Measurements from ENCODE around the gene ZGRF1.

- no peak for TF ChIP-seq EZH2 (optimal IDR thresholded peaks at IDR 0.05; ENCODE audit: low read depth, low read length)
- TF ChIP-seq, protein P1, sequence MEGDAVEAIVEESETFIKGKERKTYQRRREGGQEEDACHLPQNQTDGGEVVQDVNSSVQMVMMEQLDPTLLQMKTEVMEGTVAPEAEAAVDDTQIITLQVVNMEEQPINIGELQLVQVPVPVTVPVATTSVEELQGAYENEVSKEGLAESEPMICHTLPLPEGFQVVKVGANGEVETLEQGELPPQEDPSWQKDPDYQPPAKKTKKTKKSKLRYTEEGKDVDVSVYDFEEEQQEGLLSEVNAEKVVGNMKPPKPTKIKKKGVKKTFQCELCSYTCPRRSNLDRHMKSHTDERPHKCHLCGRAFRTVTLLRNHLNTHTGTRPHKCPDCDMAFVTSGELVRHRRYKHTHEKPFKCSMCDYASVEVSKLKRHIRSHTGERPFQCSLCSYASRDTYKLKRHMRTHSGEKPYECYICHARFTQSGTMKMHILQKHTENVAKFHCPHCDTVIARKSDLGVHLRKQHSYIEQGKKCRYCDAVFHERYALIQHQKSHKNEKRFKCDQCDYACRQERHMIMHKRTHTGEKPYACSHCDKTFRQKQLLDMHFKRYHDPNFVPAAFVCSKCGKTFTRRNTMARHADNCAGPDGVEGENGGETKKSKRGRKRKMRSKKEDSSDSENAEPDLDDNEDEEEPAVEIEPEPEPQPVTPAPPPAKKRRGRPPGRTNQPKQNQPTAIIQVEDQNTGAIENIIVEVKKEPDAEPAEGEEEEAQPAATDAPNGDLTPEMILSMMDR (IDR thresholded peaks at IDR 0.05; ENCODE audit: low read length): no peak
These were observed 73.1 kb downstream of the ZGRF1 start for GRCh38 chr4:112563431-112564200.
